ENCODE measurements around the gene DNMBP.
"Not testable (repeated sequence)": the region's sequence is repeated elsewhere in the genome, so short reads cannot be mapped to it uniquely, and the experiment has no call there.

Gene DNMBP

DNA sequence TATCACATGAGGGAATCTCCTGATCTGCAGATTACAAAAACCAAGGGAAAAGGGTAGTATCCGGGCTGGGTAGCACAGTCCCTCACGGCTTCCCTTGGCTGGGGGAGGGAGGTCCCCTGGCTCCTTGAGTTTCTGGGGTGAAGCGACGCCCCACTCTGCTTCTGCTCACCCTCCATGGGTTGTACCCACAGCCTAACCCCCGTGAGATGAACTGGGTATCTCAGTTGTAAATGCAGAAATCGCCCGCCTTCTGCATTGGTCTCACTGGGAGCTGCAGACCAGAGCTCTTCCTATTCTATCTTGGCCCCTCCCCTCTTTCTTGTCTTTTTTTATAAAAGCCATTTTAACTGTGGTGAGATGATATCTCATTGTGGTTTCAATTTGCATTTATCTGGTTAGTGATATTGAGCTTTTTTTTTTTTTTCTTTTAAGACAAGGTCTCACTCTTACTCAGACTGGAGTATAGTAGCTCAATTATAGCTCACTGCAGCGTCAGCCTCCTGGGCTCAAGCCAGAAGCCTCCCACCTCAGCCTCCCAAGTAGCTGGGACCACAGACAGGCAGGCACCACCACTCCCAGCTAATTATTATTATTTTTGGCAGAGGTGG lies 139.5 kb downstream of the DNMBP start:
- TF ChIP-seq JUND (IDR thresholded peaks at IDR 0.05; ENCODE audit: low read depth): no peak
- DNase-seq (ENCODE audit: low read depth in 1 of 2, low spot score in 1 of 2): no peak

DNA sequence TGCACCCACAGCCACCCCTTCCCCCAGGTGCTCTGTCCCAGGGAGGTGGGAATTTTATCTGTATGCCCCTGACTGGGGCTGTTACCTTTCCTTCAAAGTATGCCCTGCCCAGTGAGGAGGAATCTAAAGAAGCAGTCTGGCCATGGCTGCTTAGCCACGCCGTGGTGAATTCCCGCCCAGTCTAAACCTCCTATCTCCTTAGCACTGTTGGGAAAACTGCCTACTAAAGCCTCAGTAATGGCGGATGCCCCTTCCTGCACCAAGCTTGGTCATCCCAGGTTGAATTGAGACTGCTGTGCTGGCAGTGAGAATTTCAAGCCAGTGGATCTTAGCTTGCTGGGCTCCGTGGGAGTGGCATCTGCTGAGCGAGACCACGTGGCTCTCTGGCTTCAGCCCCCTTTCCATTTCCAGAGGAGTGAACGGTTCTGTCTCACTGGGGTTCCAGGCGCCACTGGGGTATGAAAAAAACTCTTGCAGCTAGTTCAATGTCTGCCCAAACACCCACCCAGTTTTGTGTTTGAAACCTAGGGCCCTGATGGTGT lies 140.1 kb downstream of the DNMBP start:
- no peak for DNase-seq (ENCODE audit: low read depth in 1 of 2, low spot score in 1 of 2)
- no peak for TF ChIP-seq JUND (IDR thresholded peaks at IDR 0.05; ENCODE audit: low read depth)
- in situ Hi-C loops (cut with HindIII; ENCODE audit: low pct_unique_long_range_greater_than_20kb, low sequenced_read_pairs): no loop called here

More for the DNA sequence above, 139.5 kb downstream of the DNMBP start:
- in situ Hi-C loops (cut with HindIII; ENCODE audit: low pct_unique_long_range_greater_than_20kb, low sequenced_read_pairs): no loop called here

DNA sequence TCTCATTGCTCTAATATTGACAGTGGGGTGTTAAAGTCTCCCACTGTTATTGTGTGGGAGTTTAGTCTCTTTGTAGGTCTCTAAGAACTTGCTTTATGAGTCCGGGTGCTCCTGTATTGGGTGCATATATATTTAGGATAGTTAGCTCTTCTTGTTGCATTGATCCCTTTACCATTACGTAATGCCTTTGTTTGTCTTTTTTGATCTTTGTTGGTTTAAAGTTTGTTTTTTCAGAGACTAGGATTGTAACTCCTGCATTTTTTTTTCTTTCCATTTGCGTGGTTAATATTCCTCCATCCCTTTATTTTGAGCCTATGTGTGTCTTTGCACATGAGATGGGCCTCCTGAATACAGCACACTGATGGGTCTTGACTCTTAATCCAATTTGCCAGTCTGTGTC lies 142.5 kb downstream of the DNMBP start:
- DNase-seq (ENCODE audit: low read depth in 1 of 2, low spot score in 1 of 2); in situ Hi-C loops (cut with HindIII; ENCODE audit: low pct_unique_long_range_greater_than_20kb, low sequenced_read_pairs): not testable (repeated sequence)

DNA sequence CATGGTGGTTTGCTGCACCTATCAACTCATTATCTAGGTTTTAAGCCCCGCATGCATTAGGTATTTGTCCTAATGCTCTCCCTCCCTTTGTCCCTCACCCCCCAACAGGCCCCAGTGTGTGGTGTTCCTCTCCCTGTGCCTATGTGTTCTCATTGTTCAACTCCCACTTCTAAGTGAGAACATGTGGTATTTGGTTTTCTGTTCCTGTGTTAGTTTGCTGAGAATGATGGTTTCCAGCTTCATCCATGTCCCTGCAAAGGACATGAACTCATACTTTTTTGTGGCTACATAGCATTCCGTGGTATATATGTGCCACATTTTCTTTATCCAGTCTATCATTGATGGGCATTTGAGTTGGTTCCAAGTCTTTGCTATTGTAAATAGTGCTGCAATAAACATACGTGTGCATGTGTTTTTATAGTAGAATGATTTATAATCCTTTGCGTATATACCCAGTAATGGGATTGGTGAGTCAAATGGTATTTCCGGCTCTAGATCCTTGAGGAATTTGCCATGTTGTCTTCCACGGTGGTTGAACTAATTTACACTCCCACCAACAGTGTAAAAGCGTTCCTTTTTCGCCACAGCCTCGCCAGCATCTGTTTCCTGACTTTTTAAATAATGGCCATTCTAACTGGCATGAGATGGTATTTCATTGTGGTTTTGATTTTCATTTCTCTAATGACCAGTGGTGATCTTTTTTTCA lies 146.1 kb downstream of the DNMBP start:
- in situ Hi-C loops (cut with HindIII; ENCODE audit: low pct_unique_long_range_greater_than_20kb, low sequenced_read_pairs); DNase-seq (ENCODE audit: low read depth in 1 of 2, low spot score in 1 of 2): not testable (repeated sequence)

DNA sequence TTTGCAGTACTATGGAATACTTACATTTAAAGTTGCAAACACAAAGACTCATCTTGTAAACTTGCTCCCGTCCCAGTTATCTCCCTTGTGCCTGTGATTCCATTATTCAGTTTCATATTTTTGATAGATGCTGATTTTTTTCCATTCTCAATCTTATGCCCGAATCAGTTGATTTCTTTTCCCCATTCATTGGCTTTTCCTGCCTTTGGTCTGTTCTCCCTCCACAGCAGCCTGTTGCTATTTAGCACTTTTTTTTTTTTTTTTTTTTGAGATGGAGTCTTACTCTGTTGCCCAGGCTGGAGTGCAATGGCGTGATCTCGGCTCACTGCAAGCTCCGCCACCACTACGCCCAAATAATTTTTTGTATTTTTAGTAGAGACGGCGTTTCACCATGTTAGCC lies 149.3 kb downstream of the DNMBP start:
- no peak for DNase-seq (ENCODE audit: low read depth in 1 of 2, low spot score in 1 of 2)
- in situ Hi-C loops (cut with HindIII; ENCODE audit: low pct_unique_long_range_greater_than_20kb, low sequenced_read_pairs): no loop called here
- no peak for TF ChIP-seq JUND (IDR thresholded peaks at IDR 0.05; ENCODE audit: low read depth)

DNA sequence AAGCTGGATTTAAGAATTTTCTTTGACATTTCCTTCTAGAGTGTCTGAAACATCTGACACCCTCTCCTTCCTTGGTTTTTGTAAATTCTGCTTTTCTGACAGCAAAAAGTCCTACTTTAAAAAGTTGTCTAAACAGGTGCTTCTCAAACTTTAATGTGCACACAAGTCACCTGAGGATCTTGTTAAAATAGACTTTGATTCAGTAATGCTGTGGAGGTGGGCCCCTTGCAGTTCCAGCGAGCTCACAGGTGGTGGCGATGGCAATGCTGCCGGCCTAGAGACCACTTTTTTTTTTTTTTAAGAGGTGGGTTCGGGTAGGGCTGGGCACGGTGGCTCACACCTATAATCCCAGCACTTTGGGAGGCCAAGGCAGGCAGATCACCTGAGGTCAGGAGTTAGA lies 150.2 kb downstream of the DNMBP start:
- in situ Hi-C loops (cut with HindIII; ENCODE audit: low pct_unique_long_range_greater_than_20kb, low sequenced_read_pairs): no loop called here
- peak in 1 of 2 experiments; percentile 15 for DNase-seq (ENCODE audit: low read depth in 1 of 2, low spot score in 1 of 2)
- no peak for TF ChIP-seq JUND (IDR thresholded peaks at IDR 0.05; ENCODE audit: low read depth)

DNA sequence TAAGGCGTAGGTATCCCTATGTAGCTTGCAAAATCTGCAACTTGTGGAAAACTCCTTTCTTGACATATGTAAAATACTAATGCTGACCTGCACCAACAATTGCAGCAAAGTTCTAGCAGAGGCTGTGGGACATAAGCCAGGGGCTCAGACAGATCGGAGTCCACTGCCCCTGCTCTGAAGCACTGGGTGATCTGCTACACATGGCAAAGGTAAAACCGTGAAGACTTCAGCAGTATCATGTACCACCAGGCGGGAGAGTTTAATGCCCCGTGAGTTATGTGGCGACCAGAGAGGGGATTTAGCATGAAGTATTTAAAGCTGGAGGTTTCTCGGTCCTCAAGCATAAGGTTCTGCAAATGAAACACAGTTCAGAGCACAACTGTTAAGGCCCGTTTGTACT lies 150.9 kb downstream of the DNMBP start:
- no peak for DNase-seq (ENCODE audit: low read depth in 1 of 2, low spot score in 1 of 2)
- in situ Hi-C loops (cut with HindIII; ENCODE audit: low pct_unique_long_range_greater_than_20kb, low sequenced_read_pairs): no loop called here
- no peak for TF ChIP-seq JUND (IDR thresholded peaks at IDR 0.05; ENCODE audit: low read depth)

DNA sequence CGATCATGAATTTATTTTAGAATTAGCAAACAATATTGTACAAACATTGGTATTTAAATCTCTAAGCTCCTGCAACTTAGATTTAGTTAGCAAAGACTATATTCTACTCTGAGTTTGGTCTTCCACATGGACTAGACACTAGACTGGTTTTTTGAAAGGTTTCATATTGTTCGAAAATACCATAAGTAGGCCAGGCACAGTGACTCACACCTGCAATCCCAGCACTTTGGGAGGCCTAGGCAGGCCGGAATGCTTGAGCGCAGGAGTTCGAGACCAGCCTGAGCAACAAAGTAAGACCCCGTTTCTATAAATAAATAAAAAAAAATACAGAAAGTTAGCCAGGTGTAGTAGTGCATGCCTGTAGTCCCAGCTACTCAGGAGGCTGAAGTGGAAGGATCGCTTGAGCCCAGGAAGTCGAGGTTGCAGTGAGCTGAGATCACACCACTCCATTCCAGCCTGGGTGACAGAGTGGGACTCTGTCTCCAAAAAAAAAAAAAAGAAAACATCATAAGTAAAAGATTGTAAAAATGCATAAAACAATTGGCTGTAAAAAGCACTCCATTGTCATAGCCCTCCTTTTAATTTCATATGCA lies 154.2 kb downstream of the DNMBP start:
- no peak for DNase-seq (ENCODE audit: low read depth in 1 of 2, low spot score in 1 of 2)
- no peak for TF ChIP-seq JUND (IDR thresholded peaks at IDR 0.05; ENCODE audit: low read depth)
- in situ Hi-C loops (cut with HindIII; ENCODE audit: low pct_unique_long_range_greater_than_20kb, low sequenced_read_pairs): no loop called here

DNA sequence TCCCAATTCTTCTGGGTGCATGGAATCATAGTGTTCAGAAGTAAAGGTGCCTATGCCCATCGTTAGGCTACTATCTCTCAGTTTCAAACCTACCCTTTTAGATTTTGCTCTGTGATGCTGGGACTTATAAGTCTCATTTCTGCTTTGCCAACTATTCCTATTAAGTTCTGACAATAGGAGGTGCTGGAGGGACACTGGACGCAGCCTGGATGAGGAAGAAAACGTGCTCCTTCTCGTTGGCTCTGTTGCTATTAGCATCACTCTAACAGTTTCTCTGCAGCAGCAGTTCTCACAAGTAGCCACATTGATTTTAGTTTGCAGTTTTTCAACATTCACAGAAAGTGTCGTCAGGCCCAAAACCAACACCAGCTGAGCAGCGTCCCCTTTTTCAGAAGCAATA lies 154.9 kb downstream of the DNMBP start:
- DNase-seq (ENCODE audit: low read depth in 1 of 2, low spot score in 1 of 2): peak; percentile 57 to 78
- in situ Hi-C loops (cut with HindIII; ENCODE audit: low pct_unique_long_range_greater_than_20kb, low sequenced_read_pairs): no loop called here
- TF ChIP-seq JUND (IDR thresholded peaks at IDR 0.05; ENCODE audit: low read depth): no peak

DNA sequence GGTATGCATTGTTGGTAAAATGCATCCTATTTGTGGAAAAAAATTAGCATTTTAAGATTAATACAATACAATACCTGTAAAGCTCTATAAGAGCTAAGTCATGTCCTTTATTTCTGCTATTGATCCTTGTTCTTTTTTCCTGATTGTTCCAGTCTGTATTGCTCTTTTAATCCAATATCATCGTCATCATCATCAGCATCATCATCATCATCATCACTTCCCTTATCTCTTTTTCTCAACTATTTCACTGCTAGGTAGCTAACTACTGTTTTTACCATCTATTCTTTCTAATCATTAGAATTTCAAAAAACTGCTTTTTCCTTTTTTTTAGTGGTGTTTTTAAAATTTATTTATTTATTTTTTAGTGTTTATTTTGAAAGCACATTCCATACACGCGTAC lies 156.1 kb downstream of the DNMBP start:
- no peak for DNase-seq (ENCODE audit: low read depth in 1 of 2, low spot score in 1 of 2)
- in situ Hi-C loops (cut with HindIII; ENCODE audit: low pct_unique_long_range_greater_than_20kb, low sequenced_read_pairs): no loop called here
- TF ChIP-seq JUND (IDR thresholded peaks at IDR 0.05; ENCODE audit: low read depth): no peak

DNA sequence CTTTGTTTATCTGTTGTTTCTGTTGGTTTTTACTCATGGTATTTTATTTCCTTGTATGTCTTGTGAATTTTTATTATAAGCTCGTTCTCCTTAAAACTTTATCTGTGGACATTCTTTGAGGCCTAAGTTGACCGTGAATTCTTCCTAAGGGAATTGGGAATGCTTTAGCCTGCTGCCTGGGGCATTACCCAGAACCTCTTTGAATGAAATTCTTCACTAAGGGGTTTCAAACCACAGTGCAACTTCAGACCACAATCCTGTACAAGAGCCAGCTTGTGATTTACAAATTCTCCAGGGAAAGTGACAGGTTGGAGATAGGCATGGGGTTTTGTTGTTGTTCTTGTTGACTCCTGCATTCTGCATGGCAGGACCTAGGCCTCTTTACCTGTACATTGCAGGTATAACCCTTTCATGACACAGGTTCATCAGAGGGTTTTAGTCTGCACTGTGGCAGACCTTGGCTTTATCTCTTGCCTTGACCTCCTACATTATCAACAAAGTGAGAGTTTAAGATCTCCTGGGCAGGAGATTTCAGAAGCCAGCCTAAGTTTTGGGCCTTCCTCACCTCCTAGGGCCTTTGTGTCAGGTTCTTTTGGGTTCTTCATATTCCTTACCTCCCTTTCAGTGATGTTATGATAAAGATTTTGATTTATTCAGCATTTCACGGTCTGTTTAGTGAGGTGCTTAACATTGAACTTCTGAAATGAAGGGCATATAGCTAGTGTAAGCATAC lies 157.1 kb downstream of the DNMBP start:
- in situ Hi-C loops (cut with HindIII; ENCODE audit: low pct_unique_long_range_greater_than_20kb, low sequenced_read_pairs): no loop called here
- no peak for TF ChIP-seq JUND (IDR thresholded peaks at IDR 0.05; ENCODE audit: low read depth)
- no peak for DNase-seq (ENCODE audit: low read depth in 1 of 2, low spot score in 1 of 2)

DNA sequence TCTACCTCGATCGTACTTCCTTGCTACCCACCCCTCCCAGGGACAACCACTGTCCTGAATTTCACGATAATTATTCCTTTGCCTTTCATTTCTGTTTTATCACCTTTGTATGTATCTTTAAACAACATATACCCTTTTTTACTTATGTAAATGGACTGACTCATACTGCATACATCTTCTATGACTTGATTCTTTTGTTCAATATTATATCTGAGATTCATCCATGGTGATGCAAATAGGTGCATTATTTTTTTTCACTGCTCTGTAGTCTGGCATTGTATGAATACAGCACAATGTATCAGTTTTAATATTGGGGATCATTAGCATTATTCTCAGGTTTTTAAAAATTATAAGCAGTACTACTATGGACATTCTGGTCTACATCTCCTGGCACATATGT lies 157.9 kb downstream of the DNMBP start:
- TF ChIP-seq JUND (IDR thresholded peaks at IDR 0.05; ENCODE audit: low read depth): no peak
- no peak for DNase-seq (ENCODE audit: low read depth in 1 of 2, low spot score in 1 of 2)
- in situ Hi-C loops (cut with HindIII; ENCODE audit: low pct_unique_long_range_greater_than_20kb, low sequenced_read_pairs): no loop called here
